Tibial artery (tissue), 4 donors: Measurements from ENCODE around the gene OTOG.

Experiments used
- DNase-seq, 2 donors: peaks; one replicate each; pipeline ENCODE4 v3.0.0-alpha.2; 2019
- H3K27ac ChIP-seq, 2 donors: fragments of 200-600 bp; sonication (generic) in 1 of 2; 1 replicate in 1 of 2; 2 replicates in 1 of 2; pipeline ENCODE4 v1.5.1; 2018 to 2019; ENCODE audit warnings: mild to moderate bottlenecking in 1 of 2
- H3K27me3 ChIP-seq, 2 donors: fragments of 200-600 bp; sonication (generic) in 1 of 2; one replicate each; pipeline versions ENCODE4 v1.5.1 to v1.6.0; 2016 to 2019
- H3K36me3 ChIP-seq, 3 donors: fragments of 200-600 bp; sonication (generic) in 2 of 3; one replicate each; pipeline ENCODE4 v1.5.1; 2016 to 2019; ENCODE audit warnings: mild to moderate bottlenecking in 2 of 3
- H3K4me1 ChIP-seq, 4 donors: fragments of 200-600 bp; sonication (generic) in 2 of 4; 1 replicate in 3 of 4; 2 replicates in 1 of 4; pipeline ENCODE4 v1.5.1; 2016 to 2019
- H3K4me3 ChIP-seq, 2 donors: fragments of 200-600 bp; sonication (generic) in 1 of 2; 1 replicate in 1 of 2; 2 replicates in 1 of 2; pipeline ENCODE4 v1.5.1; 2018 to 2019; ENCODE audit warnings: mild to moderate bottlenecking in 2 of 2
- H3K9me3 ChIP-seq, 3 donors: fragments of 200-600 bp; sonication (generic) in 1 of 3; one replicate each; pipeline ENCODE4 v1.5.1; 2016 to 2019
- CTCF ChIP-seq, 2 experiments: fragments of 200-600 bp in 1 of 2; fragments of 450-650 bp in 1 of 2; IDR thresholded peaks; one replicate each; pipeline ENCODE4 v1.5.1; 2017 to 2019; ENCODE audit warnings: antibody characterized with exemption in 2 of 2, mild to moderate bottlenecking in 1 of 2, moderate library complexity in 1 of 2
- intact Hi-C: fragments of 100-400 bp; cut with DNase I; formaldehyde crosslinking; loops from one replicate; pipeline ENCODE4 v1.15.0; 2023; ENCODE audit warnings: low total_unique reads

The OTOG gene

DNA sequence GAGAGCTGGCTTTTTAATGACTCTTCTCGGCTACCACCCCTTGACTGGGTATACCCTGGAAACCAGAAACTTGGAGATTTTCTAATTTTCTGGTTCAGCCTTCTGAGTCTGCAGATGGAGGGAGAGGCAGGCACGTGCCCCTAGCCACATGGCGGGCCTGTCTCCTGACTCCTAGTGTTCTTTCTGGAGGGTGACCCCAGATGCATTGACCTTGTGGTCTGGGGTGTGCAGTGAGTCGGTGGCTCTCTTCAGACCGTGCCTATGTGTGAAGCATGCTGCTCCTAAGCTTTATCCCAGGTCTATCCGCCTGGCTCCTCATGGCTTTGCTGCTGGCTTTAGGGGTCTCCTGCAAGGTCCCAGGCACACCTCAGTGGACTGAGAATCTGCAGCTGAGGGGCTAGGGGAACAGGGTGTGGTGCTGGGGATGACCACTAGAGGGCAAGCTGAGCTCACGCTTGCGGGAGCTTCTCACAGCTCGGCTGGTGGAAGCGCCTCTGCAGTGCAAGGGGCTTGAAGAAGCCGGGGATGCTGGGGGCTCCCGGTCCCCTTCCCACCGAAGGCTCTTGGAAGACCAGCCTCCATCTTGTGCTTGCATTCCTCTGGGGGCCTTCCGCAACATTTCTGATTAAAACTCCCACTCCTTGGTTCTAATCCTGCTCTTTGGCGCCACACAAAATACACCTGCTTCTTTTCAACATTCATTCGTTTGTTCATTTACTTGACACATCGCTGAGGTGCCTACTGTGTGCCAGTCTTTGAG, 51.8 kb downstream of the OTOG start:
- H3K4me3 ChIP-seq: no peak overlapping the region
- H3K9me3 ChIP-seq: peaks cover 0 to 7% (median 0%) of the 10 kb centered on the region in 3 donors
- H3K4me1 ChIP-seq: no peaks in the 10 kb centered on the region
- no peaks in the 10 kb centered on the region for H3K36me3 ChIP-seq
- DNase-seq: peak; percentile 44 to 78
- TF ChIP-seq CTCF (IDR thresholded peaks at IDR 0.05): peak; percentile 71 to 89
- intact Hi-C loops: no loop called here
- peaks cover 0 to 17% of the 10 kb centered on the region in 2 donors for H3K27me3 ChIP-seq
- no peak overlapping the region for H3K27ac ChIP-seq

DNA sequence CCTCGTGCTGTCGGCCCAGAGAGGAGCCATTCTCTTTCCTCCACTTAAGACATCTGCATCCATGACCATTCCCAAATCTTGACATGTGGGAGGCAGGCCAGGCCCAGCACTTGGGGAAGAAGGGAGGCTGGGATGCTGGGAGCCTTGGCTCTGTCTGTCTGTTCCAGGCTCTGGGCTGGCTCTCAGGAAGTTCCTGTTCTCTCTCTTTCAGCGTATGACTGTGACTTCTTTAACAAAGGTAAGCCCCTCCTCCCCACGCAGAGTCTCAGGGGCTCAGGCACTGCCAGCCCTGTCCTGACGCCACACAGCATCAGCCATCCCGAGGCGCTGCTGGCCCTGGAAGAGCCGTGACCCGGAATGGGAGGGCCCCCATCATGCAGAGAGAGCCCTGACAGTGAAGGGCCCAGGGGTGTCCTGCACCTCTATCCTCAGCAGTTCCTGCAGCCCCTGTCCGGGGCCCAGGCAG, 52.4 kb downstream of the OTOG start:
- H3K27ac ChIP-seq: no peak overlapping the region
- H3K36me3 ChIP-seq: no peaks in the 10 kb centered on the region
- H3K9me3 ChIP-seq: peaks cover 0 to 7% (median 0%) of the 10 kb centered on the region in 3 donors
- H3K4me1 ChIP-seq: no peaks in the 10 kb centered on the region
- DNase-seq: no peak
- intact Hi-C loops: no loop called here
- H3K27me3 ChIP-seq: peaks cover 0 to 14% of the 10 kb centered on the region in 2 donors
- no peak overlapping the region for H3K4me3 ChIP-seq
- TF ChIP-seq CTCF (IDR thresholded peaks at IDR 0.05): no peak

DNA sequence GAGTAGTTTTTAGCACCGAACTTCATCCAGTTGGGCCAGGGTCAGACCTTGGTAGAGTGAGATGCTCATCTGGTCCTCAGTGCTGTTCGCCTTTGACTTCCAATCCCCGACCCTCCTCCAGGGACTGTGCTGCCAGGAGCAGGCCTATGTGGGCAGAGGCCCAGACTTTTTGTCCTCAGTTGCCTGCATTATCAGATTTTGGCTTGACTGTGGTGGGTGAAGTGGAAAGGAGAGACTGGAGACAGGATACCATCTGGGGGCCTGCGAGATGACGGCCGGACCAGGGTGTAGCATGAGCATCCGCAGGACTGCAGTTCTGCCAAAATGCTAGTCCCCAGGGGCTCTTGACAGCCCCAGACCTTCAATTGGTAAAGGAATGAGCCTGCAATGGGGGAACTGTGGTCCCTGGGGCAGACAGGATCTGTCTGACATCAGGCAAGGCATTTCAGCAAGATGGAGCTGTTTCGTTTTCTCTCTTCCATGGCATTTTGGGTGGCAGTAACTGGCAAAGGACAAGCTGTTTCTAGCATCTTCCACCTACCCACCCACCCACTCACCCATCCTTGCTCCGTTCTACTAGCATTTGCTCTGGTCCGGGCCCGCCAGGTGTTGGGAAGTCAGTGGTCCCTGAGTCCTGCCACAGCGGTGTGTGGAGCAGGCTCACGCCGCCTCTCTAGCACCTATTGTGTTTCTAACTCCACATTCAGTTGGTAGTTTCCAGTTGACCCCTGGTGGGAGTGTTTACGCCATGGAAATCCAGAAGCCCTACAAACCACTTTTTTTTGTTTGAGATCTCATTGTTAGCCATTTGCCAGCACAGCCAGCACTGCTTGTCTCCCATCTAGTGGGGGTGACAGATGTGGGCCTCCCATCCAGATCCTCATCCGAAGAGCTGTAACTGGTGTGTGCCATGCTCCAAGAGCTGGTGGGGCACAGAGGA, 53.5 kb downstream of the OTOG start:
- DNase-seq: no peak
- Histone ChIP-seq H3K27ac (no peak overlapping the region), H3K9me3 (no peaks in the 10 kb centered on the region), H3K36me3 (no peaks in the 10 kb centered on the region), H3K4me1 (no peaks in the 10 kb centered on the region), H3K27me3 (peaks cover 0 to 14% of the 10 kb centered on the region in 2 donors), H3K4me3 (no peak overlapping the region)
- no peak for TF ChIP-seq CTCF (IDR thresholded peaks at IDR 0.05)
- intact Hi-C loops: loop anchor here (10.0 kb wide), 1 partner anchor 374 kb away; no protein-coding TSS in a partner anchor

GRCh38 chr11:17601256-17601671, 54.2 kb downstream of the OTOG start:
- no peak for DNase-seq

More at GRCh38 chr11:17601256-17601671, 54.2 kb downstream of the OTOG start:
- Histone ChIP-seq H3K27me3 (peaks cover 0 to 14% of the 10 kb centered on the region in 2 donors), H3K4me1 (no peaks in the 10 kb centered on the region), H3K9me3 (no peaks in the 10 kb centered on the region), H3K36me3 (no peaks in the 10 kb centered on the region), H3K4me3 (no peak overlapping the region), H3K27ac (no peak overlapping the region)
- no peak for TF ChIP-seq CTCF (IDR thresholded peaks at IDR 0.05)
- intact Hi-C loops: loop anchor here (10.0 kb wide), 1 partner anchor 374 kb away; no protein-coding TSS in a partner anchor
